Measurements from ENCODE around the gene PARD6A. TPM values are rescaled to one million over a fixed set of nuclear protein-coding genes. Genes with fewer than 3 reads are reported as not detected.

Gene PARD6A
- total and polyA plus RNA-seq, 2 donors (not counting 3 experiments of a cell fraction or from before 2014, with no cell fraction given), result 1.3 to 2.9 TPM

- BruUV-seq (replicated peaks), result no TSS peak
- FAIRE-seq (no peak), DNase-seq (ENCODE audit: low read depth, low spot score) (no peak)
- Histone ChIP-seq H3K4me2 (ENCODE audit: insufficient read depth, low read length) (no peak overlapping the region), H3K4me1 (ENCODE audit: control insufficient read depth, extremely low read depth, insufficient read depth, low read length) (no peaks in the 10 kb centered on the region), H3K27ac (ENCODE audit: insufficient read depth, low read depth, low read length) (no peak overlapping the region), H2AFZ (ENCODE audit: low read depth, low read length) (no peak overlapping the region), H3K9ac (replicated peaks; ENCODE audit: extremely low read depth, insufficient read depth, low read length) (no peak overlapping the region), H3K9me3 (replicated peaks; ENCODE audit: control insufficient read depth, insufficient read depth, low read length) (no peaks in the 10 kb centered on the region), H3K4me3 (replicated peaks in 1 of 3; ENCODE audit: insufficient read depth in 1 of 3, low read depth in 1 of 3, low read length in 3 of 3) (no peak overlapping the region), H3K36me3 (ENCODE audit: control insufficient read depth in 2 of 2, extremely low read depth in 1 of 2, insufficient read depth in 2 of 2, low read length in 2 of 2) (peaks cover 8 to 23% of the 10 kb centered on the region in 2 experiments), H3K9me1 (replicated peaks; ENCODE audit: control insufficient read depth, extremely low read depth, insufficient read depth, low read length) (no peaks in the 10 kb centered on the region), H4K20me1 (replicated peaks; ENCODE audit: control insufficient read depth, extremely low read depth, insufficient read depth, low read length) (no peaks in the 10 kb centered on the region), H3K27me3 (ENCODE audit: control insufficient read depth in 2 of 2, insufficient read depth in 2 of 2, low read length in 2 of 2) (no peaks in the 10 kb centered on the region), H3K79me2 (ENCODE audit: control insufficient read depth, insufficient read depth, low read length) (no peaks in the 10 kb centered on the region)
- ChIA-PET CTCF (interaction anchor here (3.5 kb wide), 1 partner anchor 116 kb away, joined by 22 read pairs; no protein-coding TSS in a partner anchor), POLR2A (no interaction called here)
- TF ChIP-seq POLR2AphosphoS5 (IDR thresholded peaks at IDR 0.05; ENCODE audit: insufficient read depth, low read depth, low read length) (no peak), MAX (IDR thresholded peaks at IDR 0.05; ENCODE audit: insufficient read depth, insufficient read length) (no peak), CTCF (IDR thresholded peaks at IDR 0.05; ENCODE audit: extremely low read depth in 1 of 2, insufficient read depth in 1 of 2, low read depth in 1 of 2, low read length in 2 of 2) (no peak), FOS (IDR thresholded peaks at IDR 0.05; ENCODE audit: borderline replicate concordance, insufficient read depth, low read length) (no peak), POLR2A (IDR thresholded peaks at IDR 0.05; ENCODE audit: low read depth, low read length) (no peak), EZH2 (IDR thresholded peaks at IDR 0.05; ENCODE audit: borderline replicate concordance, low read depth, low read length, severe bottlenecking) (no peak), JUN (IDR thresholded peaks at IDR 0.05; ENCODE audit: borderline replicate concordance, insufficient read depth, insufficient read length, low read depth) (no peak), MYC (IDR thresholded peaks at IDR 0.05; ENCODE audit: low read depth, low read length) (no peak), GATA2 (IDR thresholded peaks at IDR 0.05; ENCODE audit: insufficient read depth, insufficient read length, low read depth, low read length) (no peak)
- intact Hi-C loops (cut with micrococcal nuclease), result no loop called here
- dilution Hi-C loops (cut with MboI; ENCODE audit: extremely low pct_ligation_motif_present, low sequenced_read_pairs), result no loop called here
Observed at GRCh38 chr16:67637625-67638024, 23.1 kb upstream of the PARD6A start.
